ENCODE results near the gene CNPY2. TPM values are rescaled to one million over a fixed set of nuclear protein-coding genes. Genes with fewer than 3 reads are reported as not detected.
A peak's percentile ranks its signal among the peaks of the same experiment; 100 is the strongest.
"Not testable (repeated sequence)": the region's sequence is repeated elsewhere in the genome, so short reads cannot be mapped to it uniquely, and the experiment has no call there.

Gene CNPY2
- total RNA-seq, 1 donor from 2014 or later, result 31.2 TPM

- intact Hi-C loops (cut with DNase I), result no loop called here
- no peak for DNase-seq
- no peak for ATAC-seq (ENCODE audit: poor library complexity)
Measured at GRCh38 chr12:56304276-56304675, 11.5 kb downstream of the CNPY2 start.

GRCh38 chr12:56300644-56301464, 14.9 kb downstream of the CNPY2 start:
- DNase-seq, result no peak
- ATAC-seq (ENCODE audit: poor library complexity), result peak; percentile 28
- intact Hi-C loops (cut with DNase I), result no loop called here

GRCh38 chr12:56299853-56300643, 15.7 kb downstream of the CNPY2 start, which contains the start of gene CS:
Gene CS, minus strand, starts transcription at chr12:56300330. Its CDS starts 129 bp downstream, at chr12:56300201.
- ATAC-seq (ENCODE audit: poor library complexity) (peak; percentile 97), DNase-seq (peak; percentile 99)
- intact Hi-C loops (cut with DNase I), result no loop called here

GRCh38 chr12:56299308-56299852, 16.4 kb downstream of the CNPY2 start:
- ATAC-seq (ENCODE audit: poor library complexity) (peak; percentile 7), DNase-seq (no peak)
- intact Hi-C loops (cut with DNase I), result no loop called here

- DNase-seq, result no peak
- ATAC-seq (ENCODE audit: poor library complexity), result no peak
- intact Hi-C loops (cut with DNase I), result no loop called here
Measured at GRCh38 chr12:56298828-56299227, 17.0 kb downstream of the CNPY2 start.

GRCh38 chr12:56297400-56297799, 18.4 kb downstream of the CNPY2 start:
- intact Hi-C loops (cut with DNase I), result no loop called here
- DNase-seq, result no peak
- ATAC-seq (ENCODE audit: poor library complexity), result no peak

- ATAC-seq (ENCODE audit: poor library complexity) (no peak), DNase-seq (no peak)
- intact Hi-C loops (cut with DNase I), result no loop called here
Measured at GRCh38 chr12:56296295-56296694, 19.5 kb downstream of the CNPY2 start.

GRCh38 chr12:56293795-56294194, 22.0 kb downstream of the CNPY2 start:
- DNase-seq (no peak), ATAC-seq (ENCODE audit: poor library complexity) (no peak)
- intact Hi-C loops (cut with DNase I), result no loop called here

- no peak for DNase-seq
- no peak for ATAC-seq (ENCODE audit: poor library complexity)
- intact Hi-C loops (cut with DNase I), result no loop called here
Measured at GRCh38 chr12:56288705-56289387, 26.9 kb downstream of the CNPY2 start.

GRCh38 chr12:56286044-56286830, 29.6 kb downstream of the CNPY2 start:
- peak; percentile 25 for ATAC-seq (ENCODE audit: poor library complexity)
- intact Hi-C loops (cut with DNase I), result no loop called here
- DNase-seq, result no peak

GRCh38 chr12:56284263-56284662, 31.5 kb downstream of the CNPY2 start:
- ATAC-seq (ENCODE audit: poor library complexity); intact Hi-C loops (cut with DNase I): not testable (repeated sequence)

GRCh38 chr12:56282579-56282978, 33.2 kb downstream of the CNPY2 start:
- DNase-seq, result no peak
- intact Hi-C loops (cut with DNase I), result no loop called here
- no peak for ATAC-seq (ENCODE audit: poor library complexity)

More at GRCh38 chr12:56284263-56284662, 31.5 kb downstream of the CNPY2 start:
- not testable (repeated sequence) for DNase-seq

GRCh38 chr12:56282030-56282429, 33.8 kb downstream of the CNPY2 start:
- ATAC-seq (ENCODE audit: poor library complexity), result no peak
- intact Hi-C loops (cut with DNase I), result no loop called here
- DNase-seq, result no peak

- intact Hi-C loops (cut with DNase I), result no loop called here
- DNase-seq (no peak), ATAC-seq (ENCODE audit: poor library complexity) (no peak)
Measured at GRCh38 chr12:56280849-56281248, 34.9 kb downstream of the CNPY2 start.

- intact Hi-C loops (cut with DNase I), result no loop called here
- DNase-seq (no peak), ATAC-seq (ENCODE audit: poor library complexity) (no peak)
Measured at GRCh38 chr12:56278905-56279304, 36.9 kb downstream of the CNPY2 start.

- intact Hi-C loops (cut with DNase I), result no loop called here
- no peak for ATAC-seq (ENCODE audit: poor library complexity)
- no peak for DNase-seq
Measured at GRCh38 chr12:56274299-56274698, 41.5 kb downstream of the CNPY2 start.

GRCh38 chr12:56272468-56272867, 43.3 kb downstream of the CNPY2 start:
- ATAC-seq (ENCODE audit: poor library complexity); DNase-seq; intact Hi-C loops (cut with DNase I): not testable (repeated sequence)

GRCh38 chr12:56271031-56271430, 44.8 kb downstream of the CNPY2 start:
- intact Hi-C loops (cut with DNase I), result no loop called here
- DNase-seq (no peak), ATAC-seq (ENCODE audit: poor library complexity) (peak; percentile 55)
